22Rv1 (cell line): ENCODE results near the gene LRRC32.
A peak's percentile ranks its signal among the peaks of the same experiment; 100 is the strongest.

ENCODE experiments used
- H3K27ac ChIP-seq: fragments of 450-650 bp; 2 replicates; pipeline ENCODE4 v1.5.1; 2017
- ZFX ChIP-seq: fragments of 450-650 bp; IDR thresholded peaks from 2 replicates; pipeline ENCODE4 v1.6.1; 2017; ENCODE audit warnings: antibody characterized with exemption, borderline replicate concordance
- TF ChIP-seq, protein P1 (sequence below): fragments of 450-650 bp; IDR thresholded peaks from 2 replicates; pipeline ENCODE4 v1.5.1; 2017; ENCODE audit warnings: mild to moderate bottlenecking

LRRC32 gene, protein sequence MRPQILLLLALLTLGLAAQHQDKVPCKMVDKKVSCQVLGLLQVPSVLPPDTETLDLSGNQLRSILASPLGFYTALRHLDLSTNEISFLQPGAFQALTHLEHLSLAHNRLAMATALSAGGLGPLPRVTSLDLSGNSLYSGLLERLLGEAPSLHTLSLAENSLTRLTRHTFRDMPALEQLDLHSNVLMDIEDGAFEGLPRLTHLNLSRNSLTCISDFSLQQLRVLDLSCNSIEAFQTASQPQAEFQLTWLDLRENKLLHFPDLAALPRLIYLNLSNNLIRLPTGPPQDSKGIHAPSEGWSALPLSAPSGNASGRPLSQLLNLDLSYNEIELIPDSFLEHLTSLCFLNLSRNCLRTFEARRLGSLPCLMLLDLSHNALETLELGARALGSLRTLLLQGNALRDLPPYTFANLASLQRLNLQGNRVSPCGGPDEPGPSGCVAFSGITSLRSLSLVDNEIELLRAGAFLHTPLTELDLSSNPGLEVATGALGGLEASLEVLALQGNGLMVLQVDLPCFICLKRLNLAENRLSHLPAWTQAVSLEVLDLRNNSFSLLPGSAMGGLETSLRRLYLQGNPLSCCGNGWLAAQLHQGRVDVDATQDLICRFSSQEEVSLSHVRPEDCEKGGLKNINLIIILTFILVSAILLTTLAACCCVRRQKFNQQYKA

DNA sequence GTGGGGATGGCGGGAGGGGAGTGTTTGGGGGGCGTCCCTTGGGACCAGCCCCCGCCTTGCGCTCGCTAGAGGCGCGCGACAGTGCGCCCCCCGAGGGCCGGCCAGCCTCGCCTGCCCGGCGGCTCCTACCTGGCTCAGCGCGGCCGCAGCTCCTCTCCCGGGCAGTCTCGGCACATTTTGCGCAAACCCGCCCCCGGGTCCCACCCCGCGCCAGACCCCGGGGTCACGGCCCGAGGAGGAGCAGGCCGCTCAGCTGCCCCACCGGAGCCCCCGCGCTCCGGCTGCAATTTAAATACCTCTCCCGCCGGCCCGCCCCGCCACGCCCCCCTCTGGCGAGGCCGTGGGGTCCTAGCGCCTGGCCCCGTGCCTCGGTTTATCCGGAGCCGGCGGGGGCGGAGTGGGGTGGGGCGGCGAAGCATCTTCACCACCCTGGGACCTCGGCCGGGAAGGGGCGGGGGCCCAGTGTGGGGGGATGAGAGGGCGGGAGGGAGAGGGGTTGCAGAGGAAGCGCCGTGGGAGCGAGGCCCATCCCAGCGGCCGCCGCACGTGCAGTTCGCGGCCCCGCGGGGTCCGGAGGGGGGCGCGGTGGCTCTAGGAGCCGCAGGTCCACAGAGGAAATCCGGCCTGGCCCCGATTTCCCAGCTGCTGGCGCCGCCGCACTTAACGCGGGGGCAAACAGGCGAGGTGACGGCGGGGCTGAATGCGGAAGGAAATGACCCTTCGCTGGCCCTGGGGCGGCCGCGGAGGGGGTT lies at the start of gene LRRC32:
TSS of gene LRRC32 (minus strand) at position 263 of the 752 bp plus-strand sequence. CDS start 4,793 bp downstream, outside the sequence.
- TF ChIP-seq, protein P1, sequence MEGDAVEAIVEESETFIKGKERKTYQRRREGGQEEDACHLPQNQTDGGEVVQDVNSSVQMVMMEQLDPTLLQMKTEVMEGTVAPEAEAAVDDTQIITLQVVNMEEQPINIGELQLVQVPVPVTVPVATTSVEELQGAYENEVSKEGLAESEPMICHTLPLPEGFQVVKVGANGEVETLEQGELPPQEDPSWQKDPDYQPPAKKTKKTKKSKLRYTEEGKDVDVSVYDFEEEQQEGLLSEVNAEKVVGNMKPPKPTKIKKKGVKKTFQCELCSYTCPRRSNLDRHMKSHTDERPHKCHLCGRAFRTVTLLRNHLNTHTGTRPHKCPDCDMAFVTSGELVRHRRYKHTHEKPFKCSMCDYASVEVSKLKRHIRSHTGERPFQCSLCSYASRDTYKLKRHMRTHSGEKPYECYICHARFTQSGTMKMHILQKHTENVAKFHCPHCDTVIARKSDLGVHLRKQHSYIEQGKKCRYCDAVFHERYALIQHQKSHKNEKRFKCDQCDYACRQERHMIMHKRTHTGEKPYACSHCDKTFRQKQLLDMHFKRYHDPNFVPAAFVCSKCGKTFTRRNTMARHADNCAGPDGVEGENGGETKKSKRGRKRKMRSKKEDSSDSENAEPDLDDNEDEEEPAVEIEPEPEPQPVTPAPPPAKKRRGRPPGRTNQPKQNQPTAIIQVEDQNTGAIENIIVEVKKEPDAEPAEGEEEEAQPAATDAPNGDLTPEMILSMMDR, result peak; percentile 21
- TF ChIP-seq ZFX, result no peak
- H3K27ac ChIP-seq, result no peak within 1 kb of the TSS

DNA sequence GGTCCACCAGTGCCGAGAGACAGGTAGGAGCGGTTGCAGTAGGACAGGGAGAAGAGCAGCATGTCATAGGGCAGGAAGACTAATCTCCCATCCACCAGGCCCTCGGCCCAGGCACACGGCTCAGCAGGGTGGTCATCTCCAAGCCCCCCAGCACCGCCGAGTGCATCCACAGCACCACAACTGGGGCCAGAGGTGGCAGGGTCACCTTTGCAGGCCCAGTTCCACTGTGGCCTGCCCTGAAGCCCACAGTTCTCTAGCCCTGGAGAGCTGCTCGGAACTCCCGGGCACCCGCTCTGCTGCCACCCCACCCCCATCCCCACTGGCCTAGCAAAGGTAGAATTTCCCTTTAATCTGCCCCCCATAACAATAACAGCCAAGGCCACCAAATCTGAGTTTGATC lies 49.1 kb upstream of the LRRC32 start:
- TF ChIP-seq, protein P1, result no peak
- no peak for TF ChIP-seq ZFX
- H3K27ac ChIP-seq, result no peak overlapping the region

DNA sequence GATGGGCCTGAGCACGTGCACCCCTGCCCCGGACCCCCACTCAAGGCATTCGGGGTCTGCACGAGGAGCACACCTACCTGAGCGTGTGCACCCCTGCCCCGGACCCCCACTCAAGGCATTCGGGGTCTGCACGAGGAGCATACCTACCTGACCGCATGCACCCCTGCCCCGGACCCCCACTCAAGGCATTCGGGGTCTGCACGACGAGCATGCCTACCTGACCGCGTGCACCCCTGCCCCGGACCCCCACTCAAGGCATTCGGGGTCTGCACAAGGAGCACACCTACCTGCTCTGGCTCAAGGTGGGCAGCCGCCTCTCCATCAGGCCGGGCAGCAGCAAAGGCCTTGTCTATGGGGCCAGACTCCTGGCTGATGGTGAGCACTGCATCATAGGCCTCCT lies 48.7 kb upstream of the LRRC32 start:
- TF ChIP-seq ZFX, result no peak
- TF ChIP-seq, protein P1, result no peak
- no peak overlapping the region for H3K27ac ChIP-seq

DNA sequence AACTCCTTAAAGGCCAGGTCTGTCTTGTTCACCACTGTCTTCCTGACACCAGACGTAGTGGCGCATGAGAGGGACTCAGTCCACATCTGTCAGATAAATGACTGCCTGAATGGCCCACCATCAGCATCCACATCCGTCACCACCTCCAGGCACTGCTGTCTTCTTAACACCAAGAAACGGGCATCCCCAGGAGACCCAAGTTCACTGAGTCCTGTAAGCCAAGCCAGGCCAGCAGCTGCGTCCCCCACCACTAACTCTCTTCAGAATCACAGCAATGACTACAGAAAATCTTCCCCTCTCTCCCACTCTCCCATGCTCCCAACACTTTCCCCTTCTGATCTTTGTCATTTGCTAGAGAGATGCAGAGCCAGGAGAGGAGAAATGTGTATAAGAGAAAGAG lies 47.3 kb upstream of the LRRC32 start:
- TF ChIP-seq, protein P1, result no peak
- TF ChIP-seq ZFX, result no peak
- no peak overlapping the region for H3K27ac ChIP-seq

DNA sequence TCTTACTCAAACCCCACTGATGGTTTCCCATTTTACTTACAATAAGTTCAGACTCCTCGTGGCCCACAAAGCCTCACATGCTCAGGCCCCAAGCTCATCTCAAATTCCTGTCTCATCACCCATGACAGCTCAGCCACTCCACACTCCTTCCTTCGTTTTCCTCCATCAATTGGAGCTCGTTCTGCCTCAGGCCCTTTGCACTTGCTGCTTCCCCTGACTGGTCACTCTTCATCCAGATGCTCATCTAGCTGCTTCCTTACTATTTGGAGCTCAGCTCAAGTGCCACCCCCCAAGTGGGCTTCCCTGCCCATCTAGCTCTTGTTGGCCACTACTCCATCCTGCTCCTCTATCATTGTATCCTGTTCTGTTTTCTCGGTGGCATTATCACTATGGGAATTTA lies 46.8 kb upstream of the LRRC32 start:
- TF ChIP-seq, protein P1, result no peak
- no peak for TF ChIP-seq ZFX
- no peak overlapping the region for H3K27ac ChIP-seq

DNA sequence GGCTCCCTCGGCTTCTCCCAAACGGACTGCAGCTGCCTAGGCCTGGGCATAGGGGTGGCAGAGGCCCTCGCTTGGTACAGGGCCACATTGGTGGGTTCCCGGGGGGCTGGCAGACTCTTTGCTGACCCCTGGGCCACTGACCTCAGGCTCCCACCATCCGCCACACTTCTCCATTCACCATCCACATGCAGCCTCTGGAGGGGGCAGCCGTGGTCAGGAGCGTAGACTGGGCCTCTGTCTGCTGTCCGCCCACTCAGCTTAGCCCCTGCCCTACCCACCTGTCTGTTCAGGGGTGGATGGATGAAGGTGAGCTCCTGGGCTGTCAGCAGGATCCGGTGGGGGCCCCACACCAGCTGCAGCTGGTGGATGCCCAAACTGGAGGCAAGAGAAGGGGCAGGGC lies 45.7 kb upstream of the LRRC32 start:
- no peak overlapping the region for H3K27ac ChIP-seq
- no peak for TF ChIP-seq ZFX
- TF ChIP-seq, protein P1, result no peak
